Caki2 (cell line): Measurements from ENCODE around the gene PGA3. TPM values are rescaled to one million over a fixed set of nuclear protein-coding genes. Genes with fewer than 3 reads are reported as not detected.
"Not testable (repeated sequence)": the region's sequence is repeated elsewhere in the genome, so short reads cannot be mapped to it uniquely, and the experiment has no call there.

ENCODE experiments used
- DNase-seq: peaks from one replicate; pipeline ENCODE4 v3.0.0-alpha.2; 2015; ENCODE audit warnings: low read depth
- in situ Hi-C: cut with HindIII; loops from 2 replicates; pipeline ENCODE4 v1.10.0; 2016; ENCODE audit warnings: low sequenced_read_pairs, low pct_unique_long_range_greater_than_20kb, mixed read lengths
- total RNA-seq: library from RNA; depleted of rRNA; stranded (reverse); fragments of >200 nt; shearing (Covaris generic); gene quantifications from 2 replicates; pipeline ENCODE4 v1.2.3, GENCODE V29; 2014; ENCODE audit warnings: low replicate concordance

Gene PGA3
- total RNA-seq, 1 experiment from 2014 or later, result not detected

GRCh38 chr11:61198361-61198760, 5.0 kb upstream of the PGA3 start:
- in situ Hi-C loops, result no loop called here
- no peak for DNase-seq

DNA sequence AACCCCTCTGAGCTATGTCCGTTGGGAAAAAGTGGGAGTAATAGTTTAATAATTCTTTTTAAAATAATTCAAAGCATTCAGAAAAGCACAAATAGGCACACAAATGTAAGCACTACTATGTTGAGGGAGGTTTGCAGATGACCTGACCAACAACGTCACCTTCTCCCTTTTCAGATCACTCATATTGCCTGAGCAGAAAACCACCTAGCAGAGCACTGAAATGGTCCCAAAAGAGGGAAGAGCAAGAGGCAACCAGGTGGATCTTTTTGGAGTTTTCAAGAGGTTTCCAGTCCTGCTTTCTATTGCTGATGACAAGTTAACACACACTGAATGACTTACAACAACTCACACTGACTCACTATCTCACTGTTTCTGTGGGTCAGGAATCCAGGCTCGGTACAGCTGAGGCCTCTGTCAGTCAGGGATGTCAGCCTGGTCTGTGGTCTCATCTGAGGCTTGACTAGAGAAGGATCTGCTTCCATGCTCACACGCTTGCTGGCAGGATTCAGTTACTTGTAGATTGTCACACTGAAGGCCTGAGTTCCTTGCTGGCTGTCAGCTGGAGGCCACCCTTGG, 4.3 kb upstream of the PGA3 start:
- no peak for DNase-seq
- in situ Hi-C loops, result no loop called here

DNA sequence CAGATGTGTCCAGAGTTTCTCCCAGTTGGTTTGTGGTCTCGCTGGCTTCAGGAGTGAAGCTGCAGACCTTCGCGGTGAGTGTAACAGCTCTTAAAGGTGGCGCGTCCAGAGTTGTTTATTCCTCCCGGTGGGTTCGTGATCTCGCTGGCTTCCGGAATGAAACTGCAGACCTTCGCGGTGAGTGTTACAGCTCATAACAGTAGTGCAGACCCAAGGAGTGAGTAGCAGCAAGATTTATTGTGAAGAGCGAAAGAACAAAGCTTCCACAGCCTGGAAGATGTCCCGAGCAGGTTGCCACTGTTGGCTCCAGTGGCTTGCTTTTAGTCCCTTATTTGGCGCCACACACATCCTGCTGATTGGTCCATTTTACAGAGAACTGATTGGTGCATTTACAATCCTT, 1.8 kb upstream of the PGA3 start:
- DNase-seq, result no peak
- in situ Hi-C loops, result no loop called here

- DNase-seq, in situ Hi-C loops: not testable (repeated sequence)
These were observed 558 bp downstream of the PGA3 start for GRCh38 chr11:61203873-61204272.

DNA sequence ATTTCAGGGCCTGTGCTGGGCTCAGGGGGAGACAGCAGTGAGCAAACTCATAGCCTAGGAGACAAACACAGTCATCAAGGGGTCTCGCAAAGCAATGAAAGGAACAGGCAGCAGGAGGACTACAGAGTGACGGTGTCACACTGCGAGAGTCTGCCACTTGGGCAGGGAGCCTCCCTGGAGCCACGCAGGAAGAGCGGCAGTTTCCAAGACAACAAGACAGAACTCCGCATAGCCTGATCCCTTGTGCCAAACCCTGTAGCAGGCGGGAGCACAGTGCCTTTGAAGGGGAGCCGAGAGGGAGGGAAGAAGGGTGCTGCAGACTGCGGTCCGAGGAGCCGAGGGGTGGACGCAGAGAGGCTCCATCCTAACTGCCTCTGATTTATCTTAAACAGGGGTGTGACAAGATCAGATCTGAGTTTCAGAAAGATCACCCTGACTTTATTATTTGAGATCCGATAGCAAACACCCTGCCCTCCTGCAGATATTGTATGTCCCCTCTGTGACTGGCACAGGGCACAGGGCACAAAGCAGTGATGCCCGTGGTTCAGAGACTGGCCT, 1.3 kb downstream of the PGA3 start:
- DNase-seq, in situ Hi-C loops: not testable (repeated sequence)

DNA sequence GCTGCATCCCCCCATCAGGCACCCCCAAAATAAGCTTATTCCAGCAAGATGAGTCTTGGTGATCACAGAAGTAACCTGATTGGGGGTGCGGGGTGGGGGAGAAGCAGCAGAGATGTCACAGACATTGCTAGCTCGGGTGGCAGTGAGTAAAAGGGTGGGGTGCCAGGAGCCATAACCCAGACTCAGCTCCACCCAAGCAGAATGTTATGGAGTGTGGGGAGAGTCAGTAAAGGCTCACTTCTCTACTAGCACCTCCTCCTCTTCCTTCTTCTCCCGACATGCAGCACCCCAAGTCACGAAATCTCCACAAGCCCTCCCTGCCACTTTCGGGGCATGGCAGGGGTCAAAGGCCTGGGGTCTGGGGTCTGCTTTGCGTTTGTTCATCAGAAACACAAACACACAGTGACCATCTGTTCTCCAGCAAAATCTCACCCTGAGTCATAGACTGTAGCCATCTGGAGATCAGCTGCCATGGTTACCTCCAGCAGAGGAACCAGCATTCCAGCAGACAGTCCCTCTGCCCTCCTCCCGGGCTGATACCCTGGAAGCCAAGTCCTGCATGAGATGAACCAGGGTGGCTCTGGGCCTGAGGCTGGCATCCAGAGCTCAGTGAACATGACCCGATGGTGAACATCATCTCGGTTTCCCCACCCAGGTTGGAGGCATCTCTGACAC, 4.5 kb downstream of the PGA3 start:
- in situ Hi-C loops, DNase-seq: not testable (repeated sequence)

DNA sequence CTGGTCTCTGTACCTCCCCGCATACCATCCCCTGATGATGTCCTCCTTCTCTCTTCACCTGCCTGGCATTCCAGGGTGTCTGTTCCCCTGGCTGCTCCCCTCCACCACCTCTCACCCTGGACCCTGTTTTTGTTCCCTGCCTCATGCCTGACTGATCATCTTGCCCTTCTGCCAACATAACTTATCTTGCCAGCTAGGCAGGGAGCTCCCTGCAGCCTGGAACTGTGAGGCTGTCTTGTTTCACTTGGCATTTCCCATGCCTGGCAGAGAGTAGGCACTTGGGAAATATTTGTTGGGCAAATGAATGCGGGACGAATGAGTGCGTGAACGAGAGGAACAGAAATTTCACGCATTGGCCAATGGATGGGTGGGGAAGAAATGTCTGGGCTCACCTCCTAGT, 7.3 kb downstream of the PGA3 start:
- DNase-seq, in situ Hi-C loops: not testable (repeated sequence)

DNA sequence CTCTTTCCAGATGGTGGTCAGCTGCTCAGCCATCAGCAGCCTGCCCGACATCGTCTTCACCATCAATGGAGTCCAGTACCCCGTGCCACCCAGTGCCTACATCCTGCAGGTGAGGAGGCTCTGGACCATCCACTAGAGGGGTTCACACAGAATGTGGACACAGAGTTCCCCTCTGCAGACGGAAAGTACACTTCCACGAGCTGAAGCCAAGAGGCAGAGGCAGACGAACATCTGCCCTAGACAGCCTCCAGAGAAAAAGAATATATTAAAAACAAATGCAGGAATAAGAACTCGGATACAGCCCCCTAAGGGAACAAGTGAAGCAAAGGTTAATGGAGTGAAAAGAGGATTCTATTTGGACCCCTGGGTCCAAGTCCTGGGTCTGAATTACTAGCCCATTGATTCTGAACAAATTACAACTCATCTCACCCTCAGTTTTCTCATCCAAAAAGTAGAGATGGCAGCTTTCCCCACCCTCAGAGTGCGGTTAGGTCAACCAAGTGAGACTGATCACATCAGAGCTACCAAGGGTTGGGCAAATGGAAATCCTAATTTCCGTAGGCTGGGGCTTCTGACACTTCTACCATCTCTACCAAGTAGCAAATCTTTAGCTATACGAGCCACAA, 8.1 kb downstream of the PGA3 start:
- in situ Hi-C loops, DNase-seq: not testable (repeated sequence)

GRCh38 chr11:61212202-61212601, 8.9 kb downstream of the PGA3 start:
- DNase-seq, in situ Hi-C loops: not testable (repeated sequence)

- DNase-seq, in situ Hi-C loops: not testable (repeated sequence)
These were observed 10.5 kb downstream of the PGA3 start for GRCh38 chr11:61213711-61214324.

DNA sequence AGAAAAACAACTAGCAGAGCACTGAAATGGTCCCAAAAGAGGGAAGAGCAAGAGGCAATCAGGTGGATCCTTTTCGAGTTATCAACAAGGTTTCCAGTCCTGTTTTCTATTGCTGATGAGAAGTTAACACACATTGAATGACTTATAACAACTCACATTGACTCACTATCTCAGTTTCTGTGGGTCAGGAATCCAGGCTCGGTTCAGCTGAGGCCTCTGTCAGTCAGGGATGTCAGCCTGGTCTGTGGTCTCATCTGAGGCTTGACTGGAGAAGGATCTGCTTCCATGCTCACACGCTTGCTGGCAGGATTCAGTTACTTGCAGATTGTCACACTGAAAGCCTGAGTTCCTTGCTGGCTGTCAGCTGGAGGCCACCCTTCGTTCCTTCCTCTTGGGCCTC, 15.0 kb downstream of the PGA3 start:
- DNase-seq, in situ Hi-C loops: not testable (repeated sequence)

GRCh38 chr11:61219016-61219415, 15.7 kb downstream of the PGA3 start:
- in situ Hi-C loops, DNase-seq: not testable (repeated sequence)

DNA sequence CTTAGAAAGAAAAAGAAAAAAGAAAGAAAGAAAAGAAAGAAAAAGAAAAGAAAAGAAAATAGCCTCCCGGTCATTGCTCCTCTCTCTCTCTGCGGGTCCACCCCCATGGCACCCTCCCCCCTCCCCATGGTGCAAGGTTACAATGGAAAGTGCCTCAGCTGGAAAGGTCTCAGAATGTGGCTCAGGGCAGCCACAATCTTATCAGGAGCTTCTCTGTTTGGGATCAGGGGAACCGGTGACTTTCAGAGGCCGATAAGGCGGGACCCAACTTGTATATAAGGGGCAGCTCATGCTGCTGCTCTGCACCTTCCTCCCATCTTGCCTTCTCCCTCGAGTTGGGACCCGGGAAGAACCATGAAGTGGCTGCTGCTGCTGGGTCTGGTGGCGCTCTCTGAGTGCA, 18.7 kb downstream of the PGA3 start, which contains the start of gene PGA4:
Gene PGA4, plus strand, starts transcription at position 301 of the 400 bp plus-strand sequence. Its CDS starts 54 bp downstream, at position 355.
- DNase-seq, in situ Hi-C loops: not testable (repeated sequence)

DNA sequence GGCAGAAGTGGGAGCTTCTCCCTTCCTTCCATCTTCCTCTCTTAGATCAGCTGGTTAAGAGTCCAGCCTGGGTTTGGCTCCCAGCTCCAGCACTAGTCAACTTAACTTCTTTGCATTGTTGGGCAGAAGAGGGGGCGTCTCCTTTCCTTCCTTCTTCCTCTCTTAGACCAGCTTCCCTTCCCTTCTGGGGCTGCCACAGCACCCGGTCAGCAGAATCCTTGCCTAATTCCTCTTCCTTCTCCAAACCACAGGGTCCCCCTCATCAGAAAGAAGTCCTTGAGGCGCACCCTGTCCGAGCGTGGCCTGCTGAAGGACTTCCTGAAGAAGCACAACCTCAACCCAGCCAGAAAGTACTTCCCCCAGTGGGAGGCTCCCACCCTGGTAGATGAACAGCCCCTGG, 19.4 kb downstream of the PGA3 start:
- in situ Hi-C loops, DNase-seq: not testable (repeated sequence)

DNA sequence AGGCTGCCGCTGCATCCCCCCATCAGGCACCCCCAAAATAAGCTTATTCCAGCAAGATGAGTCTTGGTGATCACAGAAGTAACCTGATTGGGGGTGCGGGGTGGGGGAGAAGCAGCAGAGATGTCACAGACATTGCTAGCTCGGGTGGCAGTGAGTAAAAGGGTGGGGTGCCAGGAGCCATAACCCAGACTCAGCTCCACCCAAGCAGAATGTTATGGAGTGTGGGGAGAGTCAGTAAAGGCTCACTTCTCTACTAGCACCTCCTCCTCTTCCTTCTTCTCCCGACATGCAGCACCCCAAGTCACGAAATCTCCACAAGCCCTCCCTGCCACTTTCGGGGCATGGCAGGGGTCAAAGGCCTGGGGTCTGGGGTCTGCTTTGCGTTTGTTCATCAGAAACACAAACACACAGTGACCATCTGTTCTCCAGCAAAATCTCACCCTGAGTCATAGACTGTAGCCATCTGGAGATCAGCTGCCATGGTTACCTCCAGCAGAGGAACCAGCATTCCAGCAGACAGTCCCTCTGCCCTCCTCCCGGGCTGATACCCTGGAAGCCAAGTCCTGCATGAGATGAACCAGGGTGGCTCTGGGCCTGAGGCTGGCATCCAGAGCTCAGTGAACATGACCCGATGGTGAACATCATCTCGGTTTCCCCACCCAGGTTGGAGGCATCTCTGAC, 23.3 kb downstream of the PGA3 start:
- in situ Hi-C loops, DNase-seq: not testable (repeated sequence)

- in situ Hi-C loops, DNase-seq: not testable (repeated sequence)
These were observed 26.1 kb downstream of the PGA3 start for GRCh38 chr11:61229458-61229857.

DNA sequence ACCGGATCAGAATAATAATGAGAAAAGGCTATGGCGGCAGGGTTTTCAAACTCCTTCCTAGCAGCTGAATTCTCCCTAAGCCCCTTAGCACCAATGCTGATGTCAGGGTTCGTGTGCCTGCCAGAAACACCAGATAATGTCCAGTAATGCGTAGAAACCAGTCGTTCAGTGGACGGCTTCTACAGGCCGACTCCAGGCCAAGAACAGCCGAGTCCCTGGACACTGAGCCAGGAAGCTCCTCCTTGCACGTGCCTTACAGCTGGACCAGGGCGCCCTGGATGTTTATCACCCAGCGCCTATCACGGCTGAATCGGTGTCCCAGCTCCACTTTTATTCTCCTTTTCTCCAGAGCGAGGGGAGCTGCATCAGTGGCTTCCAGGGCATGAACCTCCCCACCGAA, 27.7 kb downstream of the PGA3 start:
- in situ Hi-C loops, DNase-seq: not testable (repeated sequence)

DNA sequence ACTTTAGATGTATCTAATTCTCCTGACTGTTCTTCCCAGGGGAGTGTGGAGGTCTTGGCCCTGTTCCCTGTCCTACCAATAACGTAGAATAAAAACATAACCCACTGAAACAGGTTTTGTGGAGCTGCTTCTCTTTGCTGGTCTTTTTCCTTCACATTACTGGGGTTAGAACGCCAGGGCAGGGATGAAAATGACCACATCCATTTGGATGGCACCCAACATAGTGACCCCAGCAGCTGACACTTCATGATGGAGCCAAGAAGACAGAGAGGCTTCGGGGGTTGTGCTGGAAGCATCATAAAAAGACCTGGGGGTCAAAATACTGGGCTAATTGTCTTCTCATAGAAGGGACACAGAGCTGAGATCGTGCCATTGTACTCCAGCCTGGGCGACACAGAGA, 28.3 kb downstream of the PGA3 start:
- in situ Hi-C loops, DNase-seq: not testable (repeated sequence)
